PFSK-1 (cell line): ENCODE data around the gene FIBP.

Experiments used
- FOXP2 ChIP-seq: optimal IDR thresholded peaks from 2 replicates; pipeline ENCODE3; 2011; ENCODE audit warnings: borderline replicate concordance, control low read depth, inconsistent platforms; ENCODE audit not compliant: insufficient read depth; ENCODE audit errors: extremely low read length, extremely low read depth
- POLR2AphosphoS5 ChIP-seq: IDR thresholded peaks from 2 replicates; pipeline ENCODE4 v1.6.1; 2012; ENCODE audit warnings: low read depth, mild to moderate bottlenecking, control low read depth, low read length, moderate library complexity
- REST ChIP-seq, 2 experiments: IDR thresholded peaks; 2 replicates each; pipeline versions ENCODE4 v1.6.1 to v1.8.0; 2011 to 2012; ENCODE audit warnings: low read depth in 2 of 2, low read length in 2 of 2, control low read depth in 1 of 2, inconsistent platforms in 1 of 2, mild to moderate bottlenecking in 1 of 2, moderate library complexity in 1 of 2; ENCODE audit not compliant: insufficient read depth in 1 of 2
- SIN3A ChIP-seq: IDR thresholded peaks from 2 replicates; pipeline ENCODE4 v1.6.1; 2012; ENCODE audit warnings: mild to moderate bottlenecking, low read length, moderate library complexity, borderline replicate concordance; ENCODE audit not compliant: insufficient read depth
- TAF1 ChIP-seq: IDR thresholded peaks from 2 replicates; pipeline ENCODE4 v1.6.1; 2012; ENCODE audit warnings: low read length, control low read depth, borderline replicate concordance; ENCODE audit not compliant: insufficient read depth

- no peak for TF ChIP-seq POLR2AphosphoS5
- no peak for TF ChIP-seq TAF1
- no peak for TF ChIP-seq FOXP2
- no peak for TF ChIP-seq REST (IDR thresholded peaks at IDR 0.05; ENCODE audit: insufficient read depth in 1 of 2, low read depth in 2 of 2, low read length in 2 of 2)
- TF ChIP-seq SIN3A = no peak
Measured at GRCh38 chr11:65870706-65871681, 17.3 kb downstream of the FIBP start.
